Bronchial epithelial cell (primary cell): ENCODE measurements around the gene CD40LG. TPM values are rescaled to one million over a fixed set of nuclear protein-coding genes. Genes with fewer than 3 reads are reported as not detected.

Experiments
- DNase-seq: peaks from one replicate; pipeline ENCODE4 v3.0.0-alpha.2; 2010; ENCODE audit warnings: low read depth
- FAIRE-seq: peaks from 2 replicates; lab custom pipeline; 2011; peaks lifted over from hg19 to GRCh38; lab: Jason Lieb, UNC
- H3K27me3 ChIP-seq: 2 replicates; pipeline ENCODE4 v1.5.1; 2011; ENCODE audit warnings: low read length; ENCODE audit not compliant: control insufficient read depth, insufficient read depth
- H3K36me3 ChIP-seq: 2 replicates; pipeline ENCODE4 v1.5.1; 2011; ENCODE audit warnings: low read length; ENCODE audit not compliant: control insufficient read depth, insufficient read depth
- H3K4me3 ChIP-seq: 2 replicates; pipeline ENCODE4 v1.5.1; 2011; ENCODE audit warnings: mild to moderate bottlenecking, low read depth, low read length, control low read depth
- total RNA-seq: library from RNA; depleted of rRNA; stranded (reverse); fragments of >200 nt; gene quantifications from 2 replicates; pipeline ENCODE4 v1.2.1, GENCODE V29; 2014
- TF ChIP-seq, protein P1 (sequence below): IDR thresholded peaks from 2 replicates; pipeline ENCODE4 v1.5.1; 2011; ENCODE audit warnings: mild to moderate bottlenecking, moderate library complexity, low read length, control low read depth, inconsistent platforms; ENCODE audit not compliant: insufficient read depth, severe bottlenecking

Gene CD40LG
- total RNA-seq, 1 donor from 2014 or later = not detected

DNA sequence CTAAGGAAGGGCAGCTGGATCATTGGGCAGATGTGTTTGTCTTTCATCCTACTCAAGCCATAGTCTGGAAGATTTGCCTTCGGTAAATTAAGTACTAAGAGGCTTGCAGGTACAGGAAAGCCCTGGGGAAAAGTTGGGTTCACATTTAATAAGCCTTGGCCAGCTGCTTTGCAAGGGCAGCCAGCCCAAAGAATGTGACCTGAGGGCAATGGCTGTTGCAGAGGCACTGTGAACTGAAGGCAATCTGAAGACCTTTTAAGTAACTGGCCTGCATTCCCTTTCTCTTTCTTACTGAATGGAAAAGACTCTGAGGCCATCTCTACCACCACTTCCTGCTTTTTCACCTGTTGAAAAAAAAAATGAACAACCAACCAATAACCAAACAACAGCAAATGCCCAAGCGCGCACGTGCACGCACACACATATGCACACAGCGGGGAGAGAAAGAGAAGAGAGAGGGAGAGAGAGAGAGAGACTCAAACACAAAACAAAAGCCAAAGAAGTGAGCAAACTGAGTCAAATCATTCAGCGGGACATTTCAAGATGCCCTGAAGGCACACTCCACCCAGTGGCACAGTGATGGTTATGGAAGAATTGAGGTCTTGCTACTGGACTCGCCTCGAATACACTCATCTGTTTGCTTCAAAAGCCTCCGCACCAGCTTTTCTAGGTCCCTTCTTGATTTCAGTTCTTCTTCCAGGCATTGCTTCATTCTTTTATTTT, 19.6 kb downstream of the CD40LG start:
- DNase-seq = no peak
- FAIRE-seq = no peak
- TF ChIP-seq, protein P1, sequence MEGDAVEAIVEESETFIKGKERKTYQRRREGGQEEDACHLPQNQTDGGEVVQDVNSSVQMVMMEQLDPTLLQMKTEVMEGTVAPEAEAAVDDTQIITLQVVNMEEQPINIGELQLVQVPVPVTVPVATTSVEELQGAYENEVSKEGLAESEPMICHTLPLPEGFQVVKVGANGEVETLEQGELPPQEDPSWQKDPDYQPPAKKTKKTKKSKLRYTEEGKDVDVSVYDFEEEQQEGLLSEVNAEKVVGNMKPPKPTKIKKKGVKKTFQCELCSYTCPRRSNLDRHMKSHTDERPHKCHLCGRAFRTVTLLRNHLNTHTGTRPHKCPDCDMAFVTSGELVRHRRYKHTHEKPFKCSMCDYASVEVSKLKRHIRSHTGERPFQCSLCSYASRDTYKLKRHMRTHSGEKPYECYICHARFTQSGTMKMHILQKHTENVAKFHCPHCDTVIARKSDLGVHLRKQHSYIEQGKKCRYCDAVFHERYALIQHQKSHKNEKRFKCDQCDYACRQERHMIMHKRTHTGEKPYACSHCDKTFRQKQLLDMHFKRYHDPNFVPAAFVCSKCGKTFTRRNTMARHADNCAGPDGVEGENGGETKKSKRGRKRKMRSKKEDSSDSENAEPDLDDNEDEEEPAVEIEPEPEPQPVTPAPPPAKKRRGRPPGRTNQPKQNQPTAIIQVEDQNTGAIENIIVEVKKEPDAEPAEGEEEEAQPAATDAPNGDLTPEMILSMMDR = no peak
- Histone ChIP-seq H3K27me3 (no peaks in the 10 kb centered on the region), H3K36me3 (no peaks in the 10 kb centered on the region), H3K4me3 (no peak overlapping the region)

GRCh38 chrX:136671006-136671610, 23.1 kb downstream of the CD40LG start:
- FAIRE-seq (no peak), DNase-seq (no peak)
- H3K27me3 ChIP-seq = no peaks in the 10 kb centered on the region
- H3K36me3 ChIP-seq = no peaks in the 10 kb centered on the region
- no peak overlapping the region for H3K4me3 ChIP-seq
- TF ChIP-seq, protein P1 = no peak

DNA sequence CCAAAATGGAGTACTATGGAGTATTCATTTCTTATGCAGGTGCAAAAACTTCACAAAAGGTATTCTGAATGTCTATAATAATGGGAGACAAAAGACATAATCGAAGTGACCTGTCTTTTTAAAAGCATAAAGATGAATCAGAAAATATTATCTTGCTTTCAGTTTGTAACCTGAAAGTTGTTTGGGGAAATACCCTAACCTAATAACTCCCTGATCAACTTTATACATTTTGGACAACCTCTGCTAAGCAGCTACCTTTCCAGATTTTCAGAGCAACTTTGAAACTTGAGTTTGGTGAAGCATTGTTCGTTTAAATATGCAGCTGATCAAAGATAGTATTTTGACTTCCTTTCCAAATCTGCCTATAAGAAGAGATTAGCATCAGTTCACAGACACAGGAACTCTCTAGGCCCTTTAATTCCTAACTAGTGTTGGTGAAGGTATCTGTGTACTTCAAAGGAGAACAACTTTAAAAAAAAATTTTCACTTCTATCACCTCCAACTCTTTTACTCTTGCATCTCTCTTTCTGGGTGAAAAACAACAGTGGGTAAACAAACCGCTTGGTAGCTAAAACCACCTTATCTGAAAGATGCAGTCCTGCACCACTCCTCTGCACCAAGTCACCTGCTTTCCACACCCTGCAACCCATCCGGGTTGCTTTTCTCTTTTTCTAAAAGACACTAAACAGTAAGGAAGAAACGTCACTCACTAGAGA, 26.5 kb downstream of the CD40LG start:
- Histone ChIP-seq H3K4me3 (no peak overlapping the region), H3K36me3 (no peaks in the 10 kb centered on the region), H3K27me3 (no peaks in the 10 kb centered on the region)
- TF ChIP-seq, protein P1 = no peak
- FAIRE-seq (no peak), DNase-seq (no peak)

DNA sequence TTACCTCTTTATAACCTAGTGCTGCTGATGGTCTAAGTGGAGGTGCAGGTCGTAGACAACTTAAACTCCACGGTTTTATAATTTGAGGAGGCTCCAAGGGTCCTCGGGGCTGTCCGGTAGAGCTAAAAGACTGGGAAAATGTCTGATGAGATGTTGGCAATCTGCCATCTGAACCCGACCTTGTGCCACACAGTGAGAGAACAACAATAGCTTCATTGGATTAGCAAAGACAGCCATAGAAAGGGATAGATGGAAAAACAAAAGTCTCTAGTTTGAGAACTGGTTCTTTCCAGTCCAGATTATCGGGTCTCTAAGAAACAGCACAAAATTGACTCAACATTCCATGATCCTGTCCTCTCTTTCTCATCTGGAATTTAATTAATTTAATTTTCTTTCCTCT, 31.6 kb downstream of the CD40LG start:
- DNase-seq (no peak), FAIRE-seq (peak; percentile 7)
- no peak overlapping the region for H3K4me3 ChIP-seq
- H3K36me3 ChIP-seq = no peaks in the 10 kb centered on the region
- TF ChIP-seq, protein P1 = no peak
- H3K27me3 ChIP-seq = no peaks in the 10 kb centered on the region

- H3K4me3 ChIP-seq = no peak overlapping the region
- FAIRE-seq = no peak
- H3K36me3 ChIP-seq = no peaks in the 10 kb centered on the region
- H3K27me3 ChIP-seq = no peaks in the 10 kb centered on the region
- no peak for DNase-seq
- TF ChIP-seq, protein P1 = no peak
Observed at GRCh38 chrX:136684120-136684519, 36.2 kb downstream of the CD40LG start.
